GM20000 (cell line): ENCODE results near the gene SLC9B1.
"Not testable (repeated sequence)": the region's sequence is repeated elsewhere in the genome, so short reads cannot be mapped to it uniquely, and the experiment has no call there.

Experiments used
- DNase-seq: peaks from one replicate; pipeline ENCODE4 v3.0.0; 2012; ENCODE audit warnings: low spot score
- CTCF ChIP-seq: IDR thresholded peaks from 2 replicates; pipeline ENCODE4 v1.5.1; 2012; ENCODE audit warnings: mild to moderate bottlenecking, control low read depth; ENCODE audit errors: extremely low read depth, missing control alignments

SLC9B1 gene

GRCh38 chr4:102868153-102868780, 151.2 kb downstream of the SLC9B1 start:
- TF ChIP-seq CTCF: no peak
- no peak for DNase-seq

GRCh38 chr4:102867278-102868152, 152.0 kb downstream of the SLC9B1 start:
- no peak for TF ChIP-seq CTCF
- DNase-seq: no peak

- DNase-seq: not testable (repeated sequence)
Measured at GRCh38 chr4:102865327-102865726, 154.2 kb downstream of the SLC9B1 start.

DNA sequence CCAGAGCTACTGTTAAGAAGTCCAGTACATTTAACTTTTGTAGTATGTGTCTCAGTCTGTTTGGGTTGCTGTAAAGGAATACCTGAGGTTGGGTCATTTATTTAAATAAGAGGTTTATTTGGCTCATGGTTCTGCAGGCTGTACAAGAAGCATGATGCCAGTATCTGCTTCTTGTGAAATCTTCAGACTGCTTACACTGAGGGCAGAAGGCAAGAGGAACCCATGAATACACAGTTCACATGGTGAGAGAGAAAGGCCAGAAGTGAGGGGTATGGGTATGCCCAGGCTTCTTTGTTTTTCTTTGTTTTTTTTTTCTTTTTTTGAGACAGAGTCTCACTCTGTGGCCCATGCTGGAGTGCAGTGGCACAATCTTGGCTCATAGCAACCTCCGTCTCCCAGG, 156.8 kb downstream of the SLC9B1 start:
- TF ChIP-seq CTCF: no peak
- DNase-seq: no peak

GRCh38 chr4:102862016-102862415, 157.5 kb downstream of the SLC9B1 start:
- TF ChIP-seq CTCF: no peak

GRCh38 chr4:102860611-102861324, 158.7 kb downstream of the SLC9B1 start:
- TF ChIP-seq CTCF: no peak
- DNase-seq: no peak

More at GRCh38 chr4:102862016-102862415, 157.5 kb downstream of the SLC9B1 start:
- no peak for DNase-seq

- TF ChIP-seq CTCF: no peak
- no peak for DNase-seq
Measured at GRCh38 chr4:102858828-102859464, 160.6 kb downstream of the SLC9B1 start.
